CD4-positive, alpha-beta T cell treated with Interferon alpha-2 for 1 hour (primary cell): ENCODE data around the gene P2RX1.
"Not testable (repeated sequence)": the region's sequence is repeated elsewhere in the genome, so short reads cannot be mapped to it uniquely, and the experiment has no call there.

Experiments used
- DNase-seq, 2 donors: peaks; one replicate each; pipeline ENCODE4 v3.0.0-alpha.2; 2020 to 2022

The P2RX1 gene

GRCh38 chr17:3885271-3885670, 31.0 kb downstream of the P2RX1 start:
- DNase-seq, result no peak

- no peak for DNase-seq
These were observed 32.1 kb downstream of the P2RX1 start for GRCh38 chr17:3884188-3884587.

- DNase-seq, result no peak
These were observed 34.0 kb downstream of the P2RX1 start for GRCh38 chr17:3882276-3882675.

GRCh38 chr17:3880983-3881382, 35.3 kb downstream of the P2RX1 start:
- no peak for DNase-seq

GRCh38 chr17:3879591-3880417, 36.5 kb downstream of the P2RX1 start:
- no peak for DNase-seq

GRCh38 chr17:3879186-3879585, 37.1 kb downstream of the P2RX1 start:
- no peak for DNase-seq

- DNase-seq, result no peak
These were observed 39.0 kb downstream of the P2RX1 start for GRCh38 chr17:3877220-3877619.

- DNase-seq, result no peak
These were observed 40.9 kb downstream of the P2RX1 start for GRCh38 chr17:3875317-3875716.

- DNase-seq, result no peak
These were observed 42.4 kb downstream of the P2RX1 start for GRCh38 chr17:3873862-3874261.

GRCh38 chr17:3870871-3871306, 45.4 kb downstream of the P2RX1 start:
- DNase-seq, result peak in 1 of 2 donors; percentile 12

GRCh38 chr17:3867606-3868005, 48.7 kb downstream of the P2RX1 start:
- DNase-seq, result no peak

- no peak for DNase-seq
These were observed 49.2 kb downstream of the P2RX1 start for GRCh38 chr17:3867106-3867505.

GRCh38 chr17:3866276-3866675, 50.0 kb downstream of the P2RX1 start:
- no peak for DNase-seq

GRCh38 chr17:3865176-3865575, 51.1 kb downstream of the P2RX1 start:
- no peak for DNase-seq

- no peak for DNase-seq
These were observed 51.7 kb downstream of the P2RX1 start for GRCh38 chr17:3864534-3864933.

- DNase-seq, result no peak
These were observed 54.2 kb downstream of the P2RX1 start for GRCh38 chr17:3861761-3862681.

GRCh38 chr17:3860939-3861700, 55.1 kb downstream of the P2RX1 start:
- DNase-seq, result no peak

GRCh38 chr17:3859940-3860339, 56.3 kb downstream of the P2RX1 start:
- DNase-seq, result no peak

- DNase-seq, result no peak
These were observed 58.8 kb downstream of the P2RX1 start for GRCh38 chr17:3857261-3858105.

GRCh38 chr17:3854204-3854603, 62.1 kb downstream of the P2RX1 start:
- DNase-seq, result not testable (repeated sequence)

- no peak for DNase-seq
These were observed 63.7 kb downstream of the P2RX1 start for GRCh38 chr17:3852561-3852960.

- DNase-seq, result no peak
These were observed 64.7 kb downstream of the P2RX1 start for GRCh38 chr17:3851461-3852100.
